Activated CD4-positive, CD25-positive, alpha-beta regulatory T cell treated with anti-CD3 and anti-CD28 coated beads, Interleukin-2, amount 50 U/mL, for 24 hours (primary cell): Measurements from ENCODE around the gene KIAA0825.
"Not testable (repeated sequence)": the region's sequence is repeated elsewhere in the genome, so short reads cannot be mapped to it uniquely, and the experiment has no call there.

ENCODE experiments used
- ATAC-seq, 2 donors: fragments of 150-1000 bp; cut with Tn5 transposase; one replicate each; pipeline ENCODE4 v1.10.0; 2021; ENCODE audit warnings: mild to moderate bottlenecking in 1 of 2, moderate library complexity in 1 of 2

Gene KIAA0825

GRCh38 chr5:94367900-94368299 is 250.5 kb downstream of the KIAA0825 start:
- no peak for ATAC-seq

DNA sequence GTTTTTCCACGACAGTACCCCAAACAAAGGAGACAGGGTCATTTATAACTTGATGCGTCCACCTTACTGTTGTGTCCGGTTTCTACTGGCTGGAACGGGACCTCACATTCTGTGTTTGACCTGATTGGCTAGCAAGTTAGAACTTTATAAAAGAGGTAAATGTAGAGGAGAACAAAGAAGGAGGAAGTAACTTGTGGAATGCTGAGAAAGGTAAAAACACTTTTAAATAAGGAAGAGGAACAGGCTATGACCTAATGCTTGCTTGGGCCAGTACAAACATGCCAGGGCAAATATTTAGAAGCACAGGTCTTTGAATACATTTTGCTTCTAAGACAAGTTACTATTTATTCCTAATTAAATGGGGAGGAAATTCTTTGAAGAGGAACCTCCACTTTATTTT is 251.6 kb downstream of the KIAA0825 start:
- ATAC-seq = no peak

GRCh38 chr5:94362857-94363256 is 255.5 kb downstream of the KIAA0825 start:
- ATAC-seq = no peak

GRCh38 chr5:94361832-94362796 is 256.3 kb downstream of the KIAA0825 start:
- ATAC-seq = no peak

DNA sequence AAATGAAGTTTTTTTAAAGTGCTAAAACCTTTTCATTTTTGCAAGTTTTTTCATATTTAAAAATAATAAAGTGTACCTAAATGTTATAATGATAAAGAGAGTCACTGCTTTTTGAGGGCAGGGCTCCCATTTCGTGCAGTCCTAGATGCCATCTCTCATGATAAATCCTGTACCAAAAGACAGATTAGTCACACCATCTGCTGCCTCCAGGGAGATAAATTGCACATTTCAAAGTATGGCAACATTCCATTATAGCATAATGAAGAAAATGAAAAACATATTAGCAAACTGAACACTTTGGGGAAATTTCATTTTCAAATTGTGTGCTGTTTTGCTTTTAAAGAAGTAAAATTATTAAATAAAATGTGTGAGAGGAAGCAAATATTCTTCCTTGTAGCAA is 257.2 kb downstream of the KIAA0825 start:
- no peak for ATAC-seq

- no peak for ATAC-seq
Measured at GRCh38 chr5:94360382-94361130, 257.8 kb downstream of the KIAA0825 start.

DNA sequence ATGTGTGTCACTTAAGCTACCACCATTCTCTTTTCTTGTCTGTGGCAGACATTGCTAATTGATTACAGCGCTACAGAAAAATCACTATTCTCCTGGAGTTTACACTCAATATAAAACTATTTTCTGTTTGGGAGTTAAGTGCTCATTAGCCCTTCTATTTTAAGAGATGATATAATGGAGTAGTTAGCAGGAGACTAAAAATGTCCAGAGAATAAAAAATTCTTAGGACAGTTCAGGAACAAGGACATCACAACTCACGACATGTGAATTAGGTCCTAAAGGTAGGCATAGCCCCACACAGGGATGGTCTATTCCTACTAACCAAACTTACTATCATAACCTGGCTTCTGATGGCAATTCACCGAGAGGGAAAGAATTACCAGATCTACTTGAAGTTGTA is 258.5 kb downstream of the KIAA0825 start:
- no peak for ATAC-seq

- no peak for ATAC-seq
Measured at GRCh38 chr5:94355811-94356210, 262.6 kb downstream of the KIAA0825 start.

- ATAC-seq = not testable (repeated sequence)
Measured at GRCh38 chr5:94354837-94355485, 263.4 kb downstream of the KIAA0825 start.

GRCh38 chr5:94353605-94354004 is 264.8 kb downstream of the KIAA0825 start:
- ATAC-seq = no peak

GRCh38 chr5:94347130-94347529 is 271.3 kb downstream of the KIAA0825 start:
- no peak for ATAC-seq

DNA sequence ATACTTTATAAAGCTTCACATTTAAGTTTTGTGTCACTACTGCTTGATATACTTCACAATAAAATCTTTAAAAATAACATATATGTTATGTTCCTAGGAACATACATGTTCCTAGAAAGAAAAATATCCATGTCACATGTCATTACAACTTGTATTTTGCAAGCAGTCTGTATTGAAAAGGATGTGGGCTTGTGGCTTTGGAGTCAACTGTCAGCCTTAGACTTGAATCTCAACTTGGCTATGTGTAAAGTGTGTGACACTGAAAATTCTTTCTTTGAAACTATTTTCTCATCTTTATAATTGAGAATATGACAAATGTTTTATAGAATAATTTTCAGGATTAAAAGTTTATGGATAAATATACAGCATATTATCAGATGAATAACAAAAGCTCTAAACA is 273.1 kb downstream of the KIAA0825 start:
- no peak for ATAC-seq

GRCh38 chr5:94337617-94338016 is 280.8 kb downstream of the KIAA0825 start:
- ATAC-seq = no peak

- no peak for ATAC-seq
Measured at GRCh38 chr5:94335936-94336335, 282.5 kb downstream of the KIAA0825 start.

- no peak for ATAC-seq
Measured at GRCh38 chr5:94329115-94329514, 289.3 kb downstream of the KIAA0825 start.

- ATAC-seq = no peak
Measured at GRCh38 chr5:94326586-94326985, 291.8 kb downstream of the KIAA0825 start.

DNA sequence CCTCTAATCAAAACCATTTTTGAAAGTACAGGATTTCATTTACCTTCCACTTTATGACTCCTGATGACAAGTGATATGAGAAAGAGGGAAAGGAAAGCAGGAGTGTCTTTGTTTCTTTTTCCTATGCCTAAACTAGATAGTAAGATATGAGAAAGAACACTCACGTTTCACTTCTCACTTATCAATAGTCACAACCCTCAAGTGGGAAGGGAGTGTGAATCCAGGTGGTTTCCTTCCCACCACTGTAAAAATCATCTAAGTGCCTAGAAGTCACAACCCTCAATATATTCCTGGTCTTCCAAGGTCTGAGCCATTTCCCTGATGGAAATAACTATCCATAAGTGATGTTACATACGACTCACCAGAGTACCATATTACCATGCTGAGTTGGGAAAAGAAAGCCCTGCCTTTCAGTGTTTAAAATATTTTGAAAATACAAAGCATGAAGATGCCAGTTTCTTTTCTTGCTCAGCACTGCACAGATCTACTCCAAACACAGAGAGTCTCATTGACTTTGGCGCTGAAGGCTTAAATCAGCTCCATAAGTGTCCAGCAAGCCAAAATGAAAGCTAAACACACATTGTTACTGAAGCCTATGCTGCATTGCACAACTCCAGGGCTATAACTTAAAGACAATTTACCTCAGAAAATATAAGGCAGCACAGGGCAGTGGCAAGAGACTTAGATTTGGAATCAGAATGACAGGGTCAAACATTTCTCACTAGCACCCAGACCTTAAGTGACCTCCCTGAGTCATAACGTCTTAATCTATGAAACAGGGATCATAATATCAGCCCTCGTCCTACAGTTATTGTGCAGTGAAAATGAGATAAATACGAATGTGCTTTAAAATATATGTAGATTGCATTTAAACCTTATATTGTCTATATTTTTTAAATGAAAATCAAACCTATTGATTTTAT is 301.2 kb downstream of the KIAA0825 start:
- ATAC-seq = no peak

- ATAC-seq = no peak
Measured at GRCh38 chr5:94314460-94315131, 303.8 kb downstream of the KIAA0825 start.

GRCh38 chr5:94313696-94314095 is 304.7 kb downstream of the KIAA0825 start:
- no peak for ATAC-seq

DNA sequence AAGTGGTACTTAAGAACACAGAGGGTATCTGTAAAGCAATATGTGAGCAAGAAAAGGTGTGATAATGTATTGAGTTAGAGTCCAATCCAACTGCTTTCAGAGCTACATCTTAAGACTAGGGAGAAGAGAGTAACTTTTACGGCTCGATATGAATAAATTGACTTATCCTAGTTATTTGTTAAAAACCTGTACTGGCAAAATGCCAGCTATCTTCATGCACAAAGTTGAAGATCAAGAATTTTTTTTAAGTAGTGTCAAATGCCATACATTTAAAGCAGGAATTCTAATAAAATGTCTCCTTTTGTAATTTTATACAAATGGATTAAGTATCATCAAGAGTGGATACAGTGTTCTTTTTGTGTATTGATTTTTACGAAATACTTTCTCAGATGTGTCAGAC is 305.2 kb downstream of the KIAA0825 start:
- ATAC-seq = no peak

DNA sequence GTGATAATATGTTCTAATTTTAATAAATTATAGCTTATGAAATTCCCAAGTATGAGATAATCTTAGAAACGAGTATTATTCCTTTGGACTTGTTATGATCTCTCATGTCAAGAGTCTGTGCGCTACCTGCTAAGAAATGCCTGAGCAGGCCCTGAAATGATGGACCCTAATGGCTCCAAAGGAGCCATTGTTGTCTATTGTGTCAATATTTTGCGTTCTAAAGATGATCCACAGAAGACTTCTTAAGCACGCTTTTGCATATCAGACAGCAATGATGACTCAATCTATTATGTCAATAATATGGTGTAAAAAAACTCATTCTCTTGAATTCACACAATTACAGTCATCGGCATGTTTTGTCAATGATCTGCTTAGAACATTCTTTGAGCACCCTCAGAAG is 306.1 kb downstream of the KIAA0825 start:
- no peak for ATAC-seq

DNA sequence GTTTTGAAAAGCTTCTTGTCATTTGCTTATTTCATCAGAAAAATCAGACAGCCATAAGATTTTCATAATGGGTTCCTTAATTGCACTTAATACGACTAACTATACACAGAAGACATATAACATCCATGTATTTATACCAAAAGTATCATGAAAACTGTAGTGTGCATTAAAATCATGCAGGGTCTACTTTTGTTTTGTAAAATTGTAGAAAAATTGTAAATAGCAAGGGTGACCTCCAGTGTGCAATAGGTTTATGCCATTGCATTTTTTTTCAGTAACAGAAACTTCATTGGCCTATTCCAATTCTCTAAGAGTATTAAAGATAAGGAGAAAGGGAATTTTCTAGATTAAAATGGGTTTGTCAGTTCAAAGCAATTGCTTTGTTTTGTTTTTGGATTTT is 307.6 kb downstream of the KIAA0825 start:
- no peak for ATAC-seq
